Right cardiac atrium (tissue), 5 donors: ENCODE measurements around the gene NOP9. TPM values are rescaled to one million over a fixed set of nuclear protein-coding genes. Genes with fewer than 3 reads are reported as not detected.

Experiments
- ATAC-seq, 2 donors: fragments of 200-7000 bp; cut with Tn5 transposase; one replicate each; pipeline versions ENCODE4 v1.8.0 to v1.9.1; 2020; ENCODE audit warnings: moderate library complexity in 2 of 2, mild to moderate bottlenecking in 1 of 2
- DNase-seq, 3 donors: peaks; one replicate each; pipeline ENCODE4 v3.0.0-alpha.2; 2020
- H3K27ac ChIP-seq: one replicate; pipeline ENCODE4 v1.5.1; 2013; ENCODE audit warnings: mild to moderate bottlenecking, low read length, control low read depth, moderate library complexity
- H3K27me3 ChIP-seq: one replicate; pipeline ENCODE4 v1.6.1; 2013; ENCODE audit not compliant: control insufficient read depth, insufficient read depth
- H3K4me1 ChIP-seq: one replicate; pipeline ENCODE4 v1.6.1; 2013; ENCODE audit warnings: low read length; ENCODE audit not compliant: control insufficient read depth, insufficient read depth
- H3K4me3 ChIP-seq: one replicate; pipeline ENCODE4 v1.5.1; 2013; ENCODE audit warnings: low read length, control low read depth
- H3K9me3 ChIP-seq: one replicate; pipeline ENCODE4 v1.6.1; 2013; ENCODE audit warnings: low read length; ENCODE audit not compliant: control insufficient read depth
- WGBS: extraction: QIAGEN DNeasy Blood & Tissue Kit; methylation state at CpG from one replicate; pipeline ENCODE4 v1.1.7; 2013; 5-methylcytosine and 5-hydroxymethylcytosine counted together
- intact Hi-C, 4 donors: fragments of 100-400 bp; cut with DNase I; formaldehyde crosslinking; loops; one replicate each; pipeline versions ENCODE4 v1.11.0 to v1.14.0; 2022 to 2023
- polyA plus RNA-seq: library from polyadenylated mRNA; stranded (reverse); fragments of 200-250 nt; gene quantifications from one replicate; pipeline ENCODE4 v1.2.3, GENCODE V29; 2013
- total RNA-seq, 4 donors: library from RNA; stranded (reverse); fragmentation: NEBNext Ultra II Directional; extraction: Animal tissue kit (Norgen Biotek cat#: 25700); gene quantifications; one replicate each; pipeline ENCODE4 v1.2.1, GENCODE V29; 2021
- donor health status: healthy with polysubstance abuse.
- donor health status: DM: no; HTN: yes; CAD: no.
- donor health status: DM: no; HTN: no; CAD: no.
- donor health status: DM: no; HTN: yes; CAD: no; lungs with severe emphysema.
- donor health status: DM: yes; HTN: yes; CAD: no.

NOP9 gene
- total and polyA plus RNA-seq, 5 donors, result 9.6 to 20.3 (median 19.4) TPM

DNA sequence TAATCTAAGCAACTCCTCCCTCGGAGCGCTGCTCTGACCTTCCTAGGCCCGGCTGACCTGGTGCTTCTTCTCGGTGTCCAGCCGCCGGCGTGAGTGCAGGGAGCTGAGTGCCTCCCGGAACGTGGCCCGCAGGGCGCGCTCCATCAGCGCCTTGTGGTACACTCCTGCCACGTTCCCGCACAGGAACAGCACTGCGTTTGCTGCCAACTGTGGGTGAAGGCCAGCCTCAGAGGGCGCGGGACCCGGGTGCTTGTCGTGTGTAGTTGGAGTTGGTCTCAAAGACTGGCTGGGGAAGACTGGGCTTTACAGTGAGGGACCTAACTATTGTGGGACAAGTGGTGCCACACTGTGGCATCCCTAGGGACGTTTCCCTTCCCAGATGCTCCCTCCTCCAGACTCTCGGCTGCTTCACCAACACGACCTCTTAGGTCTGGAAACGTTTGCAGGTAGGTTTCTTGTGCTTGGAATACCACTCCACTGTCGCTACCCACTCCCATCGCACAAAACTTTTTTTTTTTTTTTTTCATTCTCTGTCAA lies 32.1 kb downstream of the NOP9 start:
- Histone ChIP-seq H3K27ac (no peak overlapping the region), H3K27me3 (no peaks in the 10 kb centered on the region), H3K4me3 (no peak overlapping the region), H3K9me3 (no peaks in the 10 kb centered on the region), H3K4me1 (no peaks in the 10 kb centered on the region)
- 64% methylated on average over 26 of the region's 26 CpGs for WGBS
- peak in 1 of 3 donors; percentile 69 for DNase-seq
- intact Hi-C loops, result loop anchor here (2.0 to 5.0 kb wide), 4 partner anchors 97 to 106 kb away; partner anchors contain the start of genes CBLN3 (in 1 of the 4) and KHNYN (in 1 of the 4)
- no peak for ATAC-seq

DNA sequence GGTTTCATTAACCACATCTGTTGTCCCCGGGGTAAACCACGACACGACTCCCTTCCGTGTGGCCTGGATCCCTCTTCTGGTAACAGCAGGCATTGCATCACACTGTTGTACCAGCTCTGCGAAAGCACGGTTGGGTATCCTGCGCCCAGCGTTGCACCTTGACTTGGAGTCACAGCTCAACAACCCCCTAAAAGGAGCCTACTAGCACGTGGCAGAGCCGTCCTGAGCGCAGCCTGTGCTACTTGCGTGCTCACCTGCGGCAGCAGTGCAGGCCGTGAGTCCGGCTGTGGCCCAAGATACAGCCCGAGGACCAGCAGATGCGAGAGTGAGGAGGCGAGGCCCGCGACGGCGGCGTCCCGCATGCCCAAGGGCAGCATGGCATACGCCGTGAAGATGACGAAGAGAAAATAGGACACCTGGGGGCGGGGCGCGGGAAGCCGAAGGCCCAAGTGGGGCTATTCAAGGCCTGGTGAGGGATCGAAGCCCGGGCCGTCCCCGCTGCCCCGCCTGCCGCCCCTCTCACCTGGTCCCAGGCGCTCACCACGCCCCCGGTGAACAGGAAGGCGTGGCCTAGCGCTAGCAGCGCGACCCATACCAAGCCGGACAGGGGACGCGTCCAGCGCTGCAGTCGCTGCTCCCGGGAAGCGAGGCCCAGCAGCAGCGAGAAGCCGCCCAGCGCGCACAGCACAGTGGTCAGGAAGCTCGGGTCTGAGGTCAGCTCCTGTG lies 32.8 kb downstream of the NOP9 start:
- no peak overlapping the region for H3K27ac ChIP-seq
- no peaks in the 10 kb centered on the region for H3K4me1 ChIP-seq
- intact Hi-C loops, result loop anchor here (2.0 to 5.0 kb wide), 4 partner anchors 96 to 105 kb away; partner anchors contain the start of genes CBLN3 (in 1 of the 4) and KHNYN (in 1 of the 4)
- H3K27me3 ChIP-seq, result no peaks in the 10 kb centered on the region
- peak; percentile 32 to 48 for ATAC-seq
- DNase-seq, result peak; percentile 72 to 84 (median 79)
- H3K4me3 ChIP-seq, result peak overlapping the region; percentile 2
- WGBS, result 23% methylated on average over 56 of the region's 56 CpGs
- no peaks in the 10 kb centered on the region for H3K9me3 ChIP-seq

DNA sequence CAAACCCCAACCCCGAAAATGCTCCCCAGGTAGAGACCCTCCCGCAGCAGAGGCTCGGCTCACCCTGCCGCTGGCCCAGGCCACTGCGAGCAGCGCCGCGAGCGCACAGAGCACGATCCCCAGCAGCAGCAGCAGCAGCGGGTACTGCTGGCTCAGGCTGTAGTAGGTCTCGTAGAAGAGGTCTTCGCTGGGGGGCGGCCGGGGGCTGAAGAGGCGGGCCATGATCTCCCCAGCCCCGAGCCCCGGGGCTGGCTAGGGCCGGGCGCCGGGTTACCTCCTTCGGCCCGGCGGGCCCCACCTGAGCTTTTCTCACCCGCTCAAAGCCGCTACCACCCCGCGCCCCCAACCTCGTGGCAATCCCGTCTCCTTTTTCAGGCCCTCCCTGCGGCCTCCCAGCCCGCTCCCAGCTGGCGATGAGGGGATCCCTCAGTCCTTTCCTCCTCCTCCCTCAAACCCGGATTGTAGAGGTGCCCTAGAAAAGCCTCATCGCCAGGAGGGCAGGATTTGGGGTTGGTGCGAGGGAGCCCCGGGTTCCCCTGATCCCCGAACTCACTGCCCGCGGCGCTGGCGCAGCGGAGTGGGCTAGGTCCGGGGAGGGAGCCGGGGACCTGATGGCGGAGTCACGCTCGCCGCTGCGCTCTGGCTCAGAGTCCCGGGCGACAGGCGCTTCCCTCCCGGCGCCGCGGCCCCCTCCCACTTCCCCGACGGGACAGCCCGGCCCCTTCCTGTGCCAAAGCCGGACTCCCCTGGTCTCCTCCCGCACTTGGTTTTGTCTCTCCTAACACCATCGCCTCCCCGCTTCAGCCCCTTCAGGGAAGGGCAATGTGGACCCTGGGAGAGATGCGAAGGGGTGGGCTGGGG lies 35.0 kb downstream of the NOP9 start, which contains the start of gene ADCY4:
ADCY4 (minus strand) TSS at position 641 of the 861 bp plus-strand sequence; CDS start at position 222, 419 bp downstream.
- no peaks in the 10 kb centered on the region for H3K9me3 ChIP-seq
- peak within 1 kb of the TSS; percentile 60 for H3K4me3 ChIP-seq
- no peaks in the 10 kb centered on the region for H3K27me3 ChIP-seq
- peaks cover 2% of the 10 kb centered on the region for H3K4me1 ChIP-seq
- DNase-seq (peak; percentile 73 to 90 (median 88)), ATAC-seq (peak; percentile 40 to 62)
- WGBS, result 3% methylated on average over 65 of the region's 65 CpGs
- intact Hi-C loops, result loop anchor here in 1 of 4 donors (5.0 kb wide), 1 partner anchor 103 kb away; no protein-coding TSS in a partner anchor
- H3K27ac ChIP-seq, result peak within 1 kb of the TSS; percentile 74

DNA sequence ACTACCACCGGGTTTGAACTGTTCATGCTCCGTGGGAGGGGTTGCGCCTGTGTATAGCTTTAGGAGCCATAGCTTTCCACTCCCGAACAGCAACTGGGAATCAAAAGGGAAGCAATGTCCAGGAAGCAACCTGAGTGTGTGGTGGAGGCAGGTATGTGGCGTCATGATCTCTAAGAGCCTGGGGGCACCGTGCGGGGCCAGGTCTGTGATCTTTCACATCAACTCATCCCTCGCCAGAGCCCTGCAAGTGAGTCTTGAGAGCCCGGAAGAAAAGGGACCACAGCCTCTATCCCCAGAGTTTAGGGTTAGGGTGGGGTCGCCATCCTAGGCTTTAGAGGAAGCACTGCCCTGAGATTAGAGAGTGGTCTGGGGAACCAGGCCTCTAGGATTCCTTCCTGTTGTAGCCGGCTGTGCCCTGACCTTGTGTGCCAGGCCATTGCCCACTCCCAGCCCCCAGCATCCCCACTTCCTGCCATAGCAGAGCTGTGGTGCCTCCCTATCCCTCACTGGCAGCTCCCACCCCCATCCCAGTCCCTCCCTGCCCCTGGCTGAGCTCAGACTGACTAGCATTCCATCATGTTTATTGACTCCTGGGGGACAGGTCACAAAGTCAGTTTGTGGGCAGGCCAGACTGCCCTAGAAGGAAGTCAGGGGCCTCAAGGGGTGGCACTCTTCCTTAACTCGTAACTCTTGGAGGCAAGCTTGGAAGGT lies 36.0 kb downstream of the NOP9 start:
- no peaks in the 10 kb centered on the region for H3K9me3 ChIP-seq
- peak overlapping the region; percentile 8 for H3K27ac ChIP-seq
- intact Hi-C loops, result no loop called here
- no peaks in the 10 kb centered on the region for H3K27me3 ChIP-seq
- peaks cover 2% of the 10 kb centered on the region for H3K4me1 ChIP-seq
- DNase-seq (no peak), ATAC-seq (peak in 1 of 2 donors; percentile 6)
- no peak overlapping the region for H3K4me3 ChIP-seq
- 69% methylated on average over 12 of the region's 12 CpGs for WGBS

DNA sequence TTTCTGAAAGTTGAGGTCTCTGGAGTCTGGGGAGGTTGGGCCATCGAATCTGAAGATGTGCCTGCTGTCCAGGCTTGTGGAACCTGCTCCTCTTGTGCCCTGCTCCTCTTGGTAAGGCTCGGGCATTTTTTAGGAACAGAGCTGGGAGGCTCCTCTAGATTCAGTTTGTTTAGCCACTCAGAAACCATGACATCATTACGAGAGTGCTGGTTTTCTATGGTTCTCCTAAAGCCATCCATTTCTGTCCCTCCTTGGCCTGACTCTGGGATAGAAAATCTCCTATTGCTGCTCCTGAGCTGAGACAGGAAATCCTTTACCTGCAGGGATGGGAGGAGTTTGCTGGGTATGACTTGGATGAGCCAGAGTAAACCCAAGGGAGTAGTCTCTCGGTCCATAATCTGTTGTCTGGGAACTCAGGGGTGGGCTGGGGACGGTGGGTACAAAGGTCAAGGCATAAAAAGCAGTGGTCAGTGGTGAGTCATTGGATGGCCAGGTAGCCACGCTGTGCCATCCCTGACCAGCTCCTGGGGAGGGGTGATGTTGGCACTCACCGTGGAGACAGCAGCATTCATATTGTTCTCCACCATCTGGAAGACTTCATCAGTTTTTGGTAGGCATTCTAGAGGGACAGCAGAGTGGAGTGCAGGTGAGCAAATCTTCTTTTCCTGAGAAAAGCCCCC lies 37.6 kb downstream of the NOP9 start:
- H3K4me1 ChIP-seq, result peaks cover 2% of the 10 kb centered on the region
- H3K27me3 ChIP-seq, result no peaks in the 10 kb centered on the region
- ATAC-seq, result no peak

GRCh38 chr14:24337824-24338175 lies 38.1 kb downstream of the NOP9 start:
- ATAC-seq (no peak), DNase-seq (no peak)
- Histone ChIP-seq H3K4me1 (peaks cover 2% of the 10 kb centered on the region), H3K4me3 (no peak overlapping the region), H3K27me3 (no peaks in the 10 kb centered on the region), H3K9me3 (no peaks in the 10 kb centered on the region), H3K27ac (no peak overlapping the region)
- intact Hi-C loops, result no loop called here
- WGBS, result 95% methylated on average over 8 of the region's 8 CpGs

More for the DNA sequence above, 37.6 kb downstream of the NOP9 start:
- Histone ChIP-seq H3K9me3 (no peaks in the 10 kb centered on the region), H3K27ac (no peak overlapping the region), H3K4me3 (no peak overlapping the region)
- 88% methylated on average over 7 of the region's 7 CpGs for WGBS
- intact Hi-C loops, result no loop called here
- no peak for DNase-seq

GRCh38 chr14:24338843-24339242 lies 39.2 kb downstream of the NOP9 start:
- intact Hi-C loops, result no loop called here
- H3K27ac ChIP-seq, result no peak overlapping the region
- no peaks in the 10 kb centered on the region for H3K27me3 ChIP-seq

DNA sequence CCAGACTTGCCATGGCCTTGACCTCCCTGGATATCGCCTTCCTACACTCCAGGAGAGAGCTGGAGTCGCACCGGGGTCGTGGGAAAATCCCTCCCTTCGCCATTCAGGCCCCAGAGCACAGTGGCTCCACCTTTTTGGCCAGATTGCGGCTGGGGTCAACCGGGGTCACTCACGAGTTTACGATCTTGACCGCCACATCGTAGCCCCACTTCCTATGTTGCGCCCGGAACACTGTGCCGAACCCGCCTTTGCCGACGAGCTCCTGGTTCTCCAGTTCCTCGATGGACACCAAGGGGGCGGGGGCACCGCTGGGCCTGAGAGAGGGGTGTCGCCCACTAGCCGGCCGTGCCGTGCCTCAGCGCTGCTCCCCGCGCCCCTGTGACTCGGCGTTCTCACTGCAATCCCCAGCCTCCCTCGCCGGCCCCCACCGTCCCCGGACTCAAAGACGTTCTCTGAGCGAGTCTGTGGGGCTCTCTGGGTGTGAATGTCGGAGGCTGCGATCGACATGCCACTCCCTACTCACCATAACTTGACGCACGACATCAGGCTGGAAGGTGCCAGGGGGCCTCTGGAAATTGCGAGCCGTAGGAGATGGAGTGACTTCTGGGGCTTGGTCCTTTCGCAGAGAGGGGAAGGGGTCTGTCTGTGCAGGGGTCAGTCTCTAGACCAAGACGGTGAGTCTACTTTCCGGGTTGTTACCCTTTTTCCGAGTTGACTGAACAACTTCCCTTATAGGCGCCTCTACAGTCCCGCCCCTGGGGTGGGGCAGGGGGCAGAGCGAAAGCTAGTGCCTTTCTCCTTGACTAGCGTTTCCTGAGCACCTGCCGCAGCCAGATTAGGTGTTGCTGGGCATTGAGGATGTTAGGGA lies 39.9 kb downstream of the NOP9 start, which contains the start of gene RIPK3:
RIPK3 (minus strand) TSS at position 708 of the 868 bp plus-strand sequence; CDS start at position 543, 165 bp downstream.
- intact Hi-C loops, result no loop called here
- Histone ChIP-seq H3K9me3 (no peaks in the 10 kb centered on the region), H3K4me3 (peak within 1 kb of the TSS; percentile 50), H3K4me1 (peaks cover 2% of the 10 kb centered on the region), H3K27me3 (no peaks in the 10 kb centered on the region), H3K27ac (peak within 1 kb of the TSS; percentile 2)
- ATAC-seq (peak; percentile 59 to 67), DNase-seq (peak; percentile 71 to 85 (median 80))
- 11% methylated on average over 51 of the region's 51 CpGs for WGBS

More at GRCh38 chr14:24338843-24339242, 39.2 kb downstream of the NOP9 start:
- Histone ChIP-seq H3K9me3 (no peaks in the 10 kb centered on the region), H3K4me1 (peaks cover 2% of the 10 kb centered on the region), H3K4me3 (peak overlapping the region; percentile 50)
- ATAC-seq, result no peak
- DNase-seq, result no peak
- WGBS, result 80% methylated on average over 14 of the region's 14 CpGs

GRCh38 chr14:24340606-24341005 lies 41.0 kb downstream of the NOP9 start:
- 93% methylated on average over 1 of the region's 1 CpG for WGBS
- Histone ChIP-seq H3K27me3 (no peaks in the 10 kb centered on the region), H3K4me1 (peaks cover 2% of the 10 kb centered on the region), H3K4me3 (no peak overlapping the region), H3K9me3 (no peaks in the 10 kb centered on the region), H3K27ac (no peak overlapping the region)
- DNase-seq, result no peak
- intact Hi-C loops, result no loop called here
- no peak for ATAC-seq
